GM12865 (cell line): Measurements from ENCODE around the gene KCNJ16.

Source experiments
- DNase-seq: peaks from one replicate; pipeline ENCODE4 v3.0.0; 2010; ENCODE audit warnings: low read depth
- H3K4me3 ChIP-seq: 2 replicates; pipeline ENCODE4 v1.5.1; 2011; ENCODE audit warnings: mild to moderate bottlenecking, low read depth, low read length, control low read depth
- CTCF ChIP-seq: IDR thresholded peaks from 2 replicates; pipeline ENCODE4 v1.5.1; 2011; ENCODE audit warnings: low read length, control low read depth, low read depth, inconsistent platforms; ENCODE audit not compliant: insufficient read depth; ENCODE audit errors: missing control alignments

Gene KCNJ16

GRCh38 chr17:70074956-70075355 lies at the start of gene KCNJ16:
KCNJ16 (plus strand) TSS chr17:70075225; CDS start chr17:70132088, 56,863 bp downstream.
- H3K4me3 ChIP-seq, result no peak within 1 kb of the TSS
- DNase-seq, result no peak
- no peak for TF ChIP-seq CTCF

GRCh38 chr17:70028397-70028796 lies 46.6 kb upstream of the KCNJ16 start:
- no peak overlapping the region for H3K4me3 ChIP-seq
- DNase-seq, result no peak
- no peak for TF ChIP-seq CTCF

- no peak overlapping the region for H3K4me3 ChIP-seq
- TF ChIP-seq CTCF, result no peak
- no peak for DNase-seq
Measured at GRCh38 chr17:70028978-70029767, 45.9 kb upstream of the KCNJ16 start.

GRCh38 chr17:70030371-70030770 lies 44.7 kb upstream of the KCNJ16 start:
- TF ChIP-seq CTCF, result no peak
- no peak for DNase-seq
- H3K4me3 ChIP-seq, result no peak overlapping the region

GRCh38 chr17:70031341-70031740 lies 43.7 kb upstream of the KCNJ16 start:
- no peak for TF ChIP-seq CTCF
- H3K4me3 ChIP-seq, result no peak overlapping the region
- no peak for DNase-seq

GRCh38 chr17:70033165-70033564 lies 41.9 kb upstream of the KCNJ16 start:
- no peak for TF ChIP-seq CTCF
- no peak for DNase-seq
- H3K4me3 ChIP-seq, result no peak overlapping the region

- DNase-seq, result no peak
- no peak for TF ChIP-seq CTCF
- no peak overlapping the region for H3K4me3 ChIP-seq
Measured at GRCh38 chr17:70034158-70034557, 40.9 kb upstream of the KCNJ16 start.
